Cortex of kidney (tissue), 1 donor: ENCODE measurements around the gene MYL4.
"Not testable (repeated sequence)": the region's sequence is repeated elsewhere in the genome, so short reads cannot be mapped to it uniquely, and the experiment has no call there.

ENCODE experiments used
- DNase-seq: peaks from one replicate; lab custom pipeline; 2025; lab: John Stamatoyannopoulos, UW

MYL4 gene

DNA sequence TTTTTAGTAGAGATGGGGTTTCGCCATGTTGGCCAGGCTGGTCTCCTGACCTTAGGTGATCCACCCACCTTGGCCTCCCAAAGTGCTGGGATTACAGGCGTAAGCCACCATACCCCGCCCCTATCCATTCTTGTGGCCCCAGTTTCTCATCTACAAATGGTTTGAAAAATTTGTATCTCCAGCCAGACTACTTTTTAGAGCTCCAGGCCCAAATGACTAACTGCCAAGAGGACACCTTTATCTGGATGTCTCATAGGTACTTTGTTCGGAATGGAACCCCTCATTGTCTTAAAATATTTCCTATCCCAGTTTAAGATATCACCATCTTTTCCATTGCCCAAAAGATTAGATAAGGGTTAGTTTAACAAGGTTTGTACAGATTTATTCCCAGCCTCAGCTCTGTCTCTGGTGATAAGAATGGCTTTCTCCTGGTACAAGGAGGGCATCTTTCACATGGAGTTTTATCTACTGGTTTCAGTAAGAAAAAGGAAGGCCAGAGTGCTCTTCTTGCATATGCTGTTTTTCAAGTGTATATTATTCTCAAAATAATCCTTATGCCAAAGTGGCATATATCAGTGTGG, 15.1 kb upstream of the MYL4 start:
- DNase-seq: no peak

DNA sequence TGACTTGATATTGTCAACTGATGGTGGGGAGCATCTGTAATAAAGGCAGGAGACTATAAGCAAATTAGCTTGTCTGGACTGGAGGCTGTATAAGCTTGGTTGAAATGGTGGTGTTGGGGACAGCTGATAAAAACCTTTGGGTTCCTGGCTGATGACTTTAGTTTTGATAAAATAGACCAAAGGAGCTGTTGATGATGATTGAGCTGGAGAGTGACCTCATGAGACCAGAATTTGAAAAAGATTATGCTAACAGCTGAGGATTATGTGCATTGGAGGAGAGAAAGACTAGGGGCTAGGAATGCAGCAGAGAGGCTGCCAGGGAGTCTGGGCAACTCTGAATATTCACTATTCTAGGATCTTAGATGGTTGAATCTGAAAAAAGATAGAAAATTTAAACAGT, 11.3 kb upstream of the MYL4 start:
- no peak for DNase-seq

DNA sequence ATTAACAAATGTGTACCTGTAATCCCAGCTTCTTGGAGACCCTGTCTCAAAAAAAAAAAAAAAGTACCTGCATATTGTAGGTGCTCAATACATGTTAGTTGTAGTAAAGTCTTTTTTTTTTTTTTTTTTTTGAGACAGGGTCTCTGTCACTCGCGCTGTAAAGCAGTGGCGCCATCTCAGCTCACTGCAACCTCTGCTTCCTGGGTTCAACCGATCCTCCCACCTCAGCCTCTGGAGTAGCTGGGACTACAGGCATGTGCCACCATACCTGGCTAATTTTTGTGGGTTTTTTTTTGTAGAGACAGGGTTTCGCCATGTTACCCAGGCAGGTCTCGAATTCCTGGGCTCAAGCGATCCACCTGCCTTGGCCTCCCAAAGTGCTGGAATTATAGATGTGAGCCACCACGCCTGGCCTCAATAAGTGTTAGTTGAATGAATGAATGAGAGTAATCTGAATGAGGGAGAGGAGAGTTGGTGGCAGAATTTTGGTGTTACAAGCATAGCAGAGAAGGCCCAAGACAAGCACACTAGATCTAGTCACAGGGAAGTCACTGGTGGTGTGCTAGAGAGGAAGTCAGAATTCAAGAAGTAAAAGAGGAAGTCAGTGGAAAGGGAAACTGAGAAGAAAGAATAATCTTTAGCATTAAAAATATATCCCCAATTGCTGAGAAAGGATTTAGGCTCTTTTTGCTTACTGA, 9.4 kb upstream of the MYL4 start:
- DNase-seq: no peak

GRCh38 chr17:47200325-47200664, 8.9 kb upstream of the MYL4 start:
- DNase-seq: no peak

- DNase-seq: no peak
These were observed 8.0 kb upstream of the MYL4 start for GRCh38 chr17:47201166-47201565.

DNA sequence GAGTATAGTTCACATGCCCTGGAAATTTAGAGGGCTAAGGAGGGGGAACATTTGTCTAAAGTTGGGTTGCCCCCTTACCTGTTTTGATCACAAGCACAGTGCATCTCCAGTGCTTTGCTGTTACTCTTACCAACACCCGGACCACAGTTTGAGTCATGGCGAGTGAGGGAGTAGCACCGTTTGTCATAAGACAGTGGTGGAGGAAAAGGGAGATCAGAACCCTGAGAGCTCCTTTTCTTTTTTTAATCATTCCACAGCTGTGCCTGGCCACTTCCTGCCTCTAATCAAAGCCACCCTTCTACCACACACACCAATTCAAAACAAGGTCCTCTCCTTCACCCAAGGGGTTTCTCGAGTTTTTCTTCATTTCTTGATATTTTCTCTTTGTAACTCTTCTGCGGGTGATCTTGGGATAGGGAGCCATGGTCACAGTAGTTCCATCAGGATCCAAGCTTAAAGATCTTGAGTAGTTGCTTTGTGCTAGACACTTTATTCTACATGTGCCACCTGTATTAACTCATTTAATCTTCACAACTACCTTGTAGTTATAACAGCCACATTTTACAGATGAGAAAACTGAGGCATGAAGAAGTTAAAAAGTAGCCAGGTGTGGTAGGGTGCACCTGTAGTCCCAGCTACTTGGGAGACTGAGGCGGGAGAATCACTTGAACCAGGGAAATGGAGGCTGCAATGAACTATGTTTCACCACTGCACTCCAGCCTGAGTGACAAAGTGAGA, 5.0 kb upstream of the MYL4 start:
- DNase-seq: no peak

GRCh38 chr17:47204722-47205418, 4.3 kb upstream of the MYL4 start:
- no peak for DNase-seq

- DNase-seq: no peak
These were observed 3.7 kb upstream of the MYL4 start for GRCh38 chr17:47205419-47205963.

DNA sequence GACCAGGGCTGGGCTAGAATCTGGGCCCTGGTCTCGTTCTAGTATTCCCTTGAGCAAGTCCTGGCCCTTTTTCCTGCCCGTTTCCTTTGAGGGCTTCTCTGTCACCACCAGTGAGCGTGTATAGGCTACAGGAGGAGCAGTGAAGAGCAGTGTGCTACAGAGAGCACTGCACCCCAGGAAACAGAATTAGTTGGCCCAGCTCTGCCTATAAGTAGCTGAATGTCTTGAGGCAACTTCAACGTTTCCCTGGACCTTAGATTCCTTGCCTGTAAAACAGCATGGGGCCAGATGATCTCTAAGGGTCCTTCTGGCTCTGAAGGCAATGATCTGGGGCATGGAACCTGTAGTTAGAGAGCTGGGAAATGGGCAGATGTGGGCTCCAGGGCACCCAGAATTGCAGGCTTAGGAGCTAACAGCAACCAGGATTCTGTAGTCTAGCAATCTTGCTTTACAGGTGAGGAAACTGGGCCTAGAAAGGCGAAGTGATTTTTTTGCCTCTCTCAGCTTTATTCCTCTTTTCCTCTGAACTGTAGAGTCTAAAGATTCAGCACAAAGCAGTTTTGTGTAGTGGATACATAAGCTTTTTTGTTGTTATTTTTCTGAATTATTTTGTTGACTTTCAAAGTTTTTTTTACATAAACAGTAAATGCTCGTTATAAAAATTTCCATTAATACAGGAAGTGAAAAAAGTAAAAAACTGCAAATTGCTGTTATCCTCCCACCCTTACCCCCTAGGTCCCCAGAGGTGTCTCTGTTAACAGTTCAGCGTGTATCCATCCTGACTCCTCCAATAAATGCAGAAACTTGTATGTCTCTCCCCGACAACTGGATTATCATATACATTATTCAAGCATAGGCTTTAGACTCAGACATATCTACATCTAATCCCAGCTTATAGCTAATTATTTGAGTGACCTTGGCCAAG, 1.7 kb upstream of the MYL4 start:
- DNase-seq: no peak

- DNase-seq: no peak
These were observed 351 bp downstream of the MYL4 start for GRCh38 chr17:47209499-47209898.

- no peak for DNase-seq
These were observed 957 bp downstream of the MYL4 start for GRCh38 chr17:47210105-47210504.

- DNase-seq: no peak
These were observed 1.6 kb downstream of the MYL4 start for GRCh38 chr17:47210779-47211178.

DNA sequence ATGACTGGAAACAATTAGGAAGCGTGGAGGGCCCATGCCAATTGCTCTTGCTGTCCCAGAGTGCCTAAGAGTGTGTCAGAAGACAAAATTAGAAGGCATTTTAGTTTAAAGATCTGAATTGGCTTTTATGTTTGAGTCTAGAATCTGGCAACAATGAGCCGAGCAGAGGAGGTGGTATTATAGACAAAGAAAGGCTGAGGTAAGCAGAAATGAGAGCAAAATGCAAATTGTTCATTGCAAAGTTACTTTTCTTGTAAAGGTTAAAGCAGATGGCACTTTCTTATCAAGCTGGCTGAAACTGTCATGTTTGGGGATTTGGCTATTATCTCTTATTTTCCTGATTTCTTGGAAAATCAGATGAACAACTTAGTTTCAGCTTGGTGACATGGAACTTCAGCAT, 3.3 kb downstream of the MYL4 start:
- DNase-seq: no peak

- no peak for DNase-seq
These were observed 4.4 kb downstream of the MYL4 start for GRCh38 chr17:47213540-47213939.

DNA sequence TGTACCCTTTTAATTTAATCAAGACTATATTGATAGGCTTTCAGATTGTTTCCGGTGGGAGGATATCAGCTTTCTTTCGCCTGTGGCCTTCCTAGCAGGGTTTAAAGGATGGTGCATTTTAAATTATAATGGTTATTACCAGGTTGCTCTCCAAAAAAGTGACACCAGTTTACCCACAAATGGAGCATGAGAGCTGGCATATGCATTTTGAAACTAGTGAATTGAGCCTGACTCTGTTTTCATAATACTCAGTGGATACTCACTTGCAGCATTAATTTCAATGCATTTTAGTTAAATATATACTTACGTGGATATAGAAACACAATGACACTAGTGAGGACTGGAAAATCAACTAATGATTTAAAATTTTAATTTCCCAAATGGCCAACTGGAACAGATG, 5.8 kb downstream of the MYL4 start:
- DNase-seq: no peak

DNA sequence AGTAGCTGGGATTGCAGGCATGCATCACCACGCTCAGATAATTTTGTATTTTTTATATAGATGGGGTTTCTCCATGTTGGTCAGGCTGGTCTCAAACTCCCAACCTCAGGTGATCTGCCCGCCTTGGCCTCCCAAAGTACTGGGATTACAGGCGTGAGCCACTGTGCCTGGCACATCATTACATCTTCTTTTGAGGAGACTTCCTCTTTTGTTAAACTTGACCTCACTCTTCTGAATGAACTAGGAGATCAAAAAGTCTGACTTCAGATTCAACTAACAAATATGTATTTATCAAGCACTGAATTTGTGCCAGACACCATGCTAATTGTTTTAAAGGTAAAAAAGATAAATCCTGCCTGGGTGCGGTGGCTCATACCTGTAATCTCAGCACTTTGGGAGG, 7.7 kb downstream of the MYL4 start:
- DNase-seq: not testable (repeated sequence)

GRCh38 chr17:47217279-47217678, 8.1 kb downstream of the MYL4 start:
- DNase-seq: not testable (repeated sequence)

DNA sequence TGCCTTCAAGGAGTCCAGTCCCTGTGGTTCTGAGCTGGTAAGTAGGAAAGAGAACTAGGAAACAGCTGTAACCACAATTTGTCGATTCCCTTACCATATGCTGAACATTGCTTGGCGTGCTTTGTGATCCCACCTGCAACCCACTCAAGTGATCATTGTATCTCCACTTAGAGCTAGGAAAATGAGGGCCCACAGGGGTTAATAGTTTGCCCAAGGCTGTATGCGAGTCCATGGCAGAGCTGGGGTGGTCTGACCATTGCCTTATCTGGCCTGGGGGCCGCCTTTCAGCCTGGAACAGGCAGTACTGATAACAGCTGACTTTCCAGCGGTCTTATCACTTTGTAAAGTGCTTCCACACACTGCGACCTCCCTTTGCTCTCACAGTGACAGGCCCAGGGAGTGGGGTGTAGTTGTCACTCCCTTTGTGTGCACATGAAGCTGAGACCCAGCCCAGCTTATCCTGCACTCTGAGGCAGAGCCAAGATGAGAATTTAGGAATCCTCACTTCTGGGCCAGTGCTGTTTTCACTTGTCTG, 9.8 kb downstream of the MYL4 start:
- no peak for DNase-seq

DNA sequence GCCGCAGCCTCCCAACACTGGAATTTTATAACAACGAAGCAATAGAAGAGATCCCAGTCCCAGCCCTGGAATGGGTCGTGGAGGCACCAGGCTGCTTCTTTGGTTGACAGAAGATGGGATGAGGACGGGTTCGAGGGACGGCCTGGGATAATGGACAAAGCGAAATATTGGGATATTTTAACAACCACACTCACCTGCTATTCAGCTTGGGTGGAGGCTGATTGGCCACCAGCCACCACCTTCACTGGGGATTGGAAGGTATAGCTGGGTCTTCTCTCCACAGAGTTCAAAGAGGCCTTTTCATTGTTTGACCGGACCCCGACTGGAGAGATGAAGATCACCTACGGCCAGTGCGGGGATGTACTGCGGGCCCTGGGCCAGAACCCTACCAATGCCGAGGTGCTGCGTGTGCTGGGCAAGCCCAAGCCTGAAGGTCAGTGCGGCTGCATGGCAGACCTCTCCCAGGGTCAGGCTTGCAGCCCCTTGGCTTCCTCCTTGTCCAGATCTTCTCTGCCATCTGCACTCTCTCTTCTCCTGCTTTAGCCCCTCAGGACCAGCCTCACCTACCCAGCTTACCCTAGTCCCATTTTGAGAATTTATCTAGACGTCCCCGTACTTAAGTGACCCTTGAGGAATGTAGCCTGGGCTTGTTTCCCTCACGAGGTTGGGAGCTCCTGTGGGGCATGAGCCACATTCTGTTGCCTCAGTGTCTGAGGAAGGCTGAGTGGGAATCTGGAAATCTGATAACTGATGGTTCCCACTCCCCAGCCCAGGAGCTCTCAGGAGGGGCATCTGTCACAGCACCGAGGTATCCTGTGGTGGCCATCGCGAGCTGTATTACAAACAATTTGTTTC, 10.7 kb downstream of the MYL4 start:
- no peak for DNase-seq

DNA sequence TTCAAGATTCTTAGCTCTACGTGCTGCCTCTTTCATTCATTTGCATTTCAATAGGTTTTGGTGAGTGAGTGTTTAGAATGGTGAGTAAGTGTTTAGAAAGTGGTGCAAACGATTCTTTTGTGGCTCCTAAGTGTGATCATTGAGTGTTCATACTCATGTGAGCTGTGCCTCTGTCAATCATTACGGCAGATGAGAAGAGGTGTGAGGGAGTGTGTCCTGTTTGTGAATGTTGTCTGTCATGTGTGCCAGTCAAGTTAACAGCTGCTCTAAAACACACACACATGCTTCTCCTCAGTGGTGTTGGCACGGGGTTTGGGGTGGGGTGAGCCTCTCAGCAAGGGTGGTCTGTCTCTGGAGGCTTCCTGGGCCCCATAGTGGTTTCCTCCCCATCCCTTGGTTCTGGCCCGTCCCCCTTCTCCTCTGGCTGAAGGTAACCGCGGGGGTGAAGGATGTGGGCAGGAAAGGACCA, 11.4 kb downstream of the MYL4 start:
- no peak for DNase-seq
